Hippocampal formation (tissue), 2 donors: ENCODE data around the gene EXOC6B.
"Not testable (repeated sequence)": the region's sequence is repeated elsewhere in the genome, so short reads cannot be mapped to it uniquely, and the experiment has no call there.

ENCODE experiments used
- DNase-seq, 2 donors: peaks; one replicate each; lab custom pipeline; 2025; lab: John Stamatoyannopoulos, UW

EXOC6B gene

DNA sequence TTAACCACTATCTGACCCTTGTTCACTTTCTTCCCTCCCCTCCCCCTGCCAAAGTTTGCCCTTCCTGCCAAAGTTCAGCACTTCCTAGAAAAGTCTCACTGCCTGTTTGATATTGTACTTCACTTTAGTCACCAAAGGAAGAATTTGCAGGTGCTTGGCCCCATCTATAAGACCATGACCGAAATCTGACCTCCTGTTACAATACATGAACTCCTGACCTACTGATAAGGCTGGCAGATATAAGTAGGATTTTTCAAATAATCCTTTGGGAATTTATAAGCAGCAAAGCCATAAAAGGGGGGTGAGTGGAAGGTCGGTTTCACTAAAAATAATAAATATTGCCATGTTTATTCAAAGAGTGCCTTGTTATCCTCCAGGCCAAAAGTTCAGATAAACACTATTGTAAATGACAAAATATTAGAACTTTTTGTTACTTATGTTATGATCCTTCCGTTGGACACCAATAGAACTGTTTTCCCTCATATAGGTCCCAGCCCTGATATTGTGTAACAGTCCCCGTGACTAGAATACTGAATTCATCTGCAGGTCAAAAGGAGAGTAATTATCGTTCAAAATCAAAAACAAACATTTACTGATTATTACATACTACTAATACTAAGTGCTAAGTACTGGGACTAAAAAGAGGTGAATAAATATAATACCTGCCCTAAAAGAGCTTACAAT lies 277.6 kb downstream of the EXOC6B start:
- DNase-seq, result no peak

DNA sequence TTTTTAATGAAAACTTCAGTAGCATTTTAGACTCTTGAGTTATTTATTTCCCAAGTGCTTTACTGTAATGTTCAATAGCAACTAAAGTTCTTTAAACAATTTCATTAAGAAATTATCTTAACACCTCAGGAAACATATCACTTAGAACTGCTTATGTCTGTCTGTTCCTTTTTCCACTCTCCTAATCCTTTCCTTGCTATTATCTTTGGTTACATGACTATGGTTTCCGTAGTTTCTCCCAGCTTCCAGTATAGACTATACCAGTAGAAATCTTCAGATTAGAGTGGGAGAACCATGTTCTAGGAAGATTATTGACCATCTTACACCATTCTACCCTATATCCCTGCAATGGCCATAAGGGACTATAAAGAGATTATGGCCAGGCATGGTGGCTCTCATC lies 280.0 kb downstream of the EXOC6B start:
- no peak for DNase-seq

DNA sequence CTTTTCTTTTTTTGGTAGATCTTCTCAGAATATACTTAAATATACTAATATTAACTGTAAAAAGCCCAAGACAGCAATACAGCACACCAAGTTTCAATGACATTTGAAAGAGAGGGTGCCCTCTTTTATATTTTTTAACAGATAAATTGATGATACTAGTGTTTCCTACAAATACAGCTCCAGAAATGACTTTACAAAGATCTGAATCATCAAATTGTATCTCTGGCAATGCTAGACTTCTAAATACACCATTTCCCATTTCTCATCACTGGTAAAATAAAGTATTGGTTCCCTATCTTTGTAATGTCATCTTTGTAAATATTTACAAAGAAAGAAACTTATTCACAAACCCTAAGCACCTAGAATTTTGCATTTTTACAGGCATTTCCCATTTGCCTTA lies 281.3 kb downstream of the EXOC6B start:
- no peak for DNase-seq

DNA sequence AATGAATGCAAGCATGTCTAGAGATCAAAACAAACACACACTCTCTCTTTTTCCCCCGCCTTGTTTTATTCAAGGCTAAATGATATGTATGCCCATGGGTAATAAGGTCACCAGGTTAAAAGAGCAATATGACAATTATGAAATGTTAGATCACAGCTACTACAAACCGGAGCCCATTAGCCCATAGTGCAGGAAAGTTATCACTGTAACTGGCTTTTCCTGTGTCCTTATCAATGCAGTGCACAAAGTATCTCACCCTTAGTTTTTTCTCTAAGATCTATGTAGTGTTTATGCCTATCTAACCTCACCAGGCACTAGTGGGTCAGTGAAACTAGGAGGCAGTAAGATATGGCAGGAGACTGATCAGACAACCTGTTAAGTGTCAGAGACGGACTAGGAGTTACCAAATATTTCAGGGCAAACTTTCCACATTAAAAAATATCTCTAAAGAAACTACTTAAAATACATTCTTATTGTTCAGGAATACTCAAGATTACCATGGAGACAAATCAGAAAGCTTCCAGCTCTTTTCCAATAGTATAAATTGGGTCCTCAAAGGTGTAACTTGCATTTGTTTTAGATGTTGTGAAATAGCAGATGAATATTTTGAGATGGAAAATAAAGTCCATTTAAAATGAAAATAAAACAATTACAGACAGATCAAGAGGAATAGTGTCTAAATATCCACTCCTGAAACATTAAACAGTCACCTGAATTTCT lies 282.2 kb downstream of the EXOC6B start:
- DNase-seq, result no peak

DNA sequence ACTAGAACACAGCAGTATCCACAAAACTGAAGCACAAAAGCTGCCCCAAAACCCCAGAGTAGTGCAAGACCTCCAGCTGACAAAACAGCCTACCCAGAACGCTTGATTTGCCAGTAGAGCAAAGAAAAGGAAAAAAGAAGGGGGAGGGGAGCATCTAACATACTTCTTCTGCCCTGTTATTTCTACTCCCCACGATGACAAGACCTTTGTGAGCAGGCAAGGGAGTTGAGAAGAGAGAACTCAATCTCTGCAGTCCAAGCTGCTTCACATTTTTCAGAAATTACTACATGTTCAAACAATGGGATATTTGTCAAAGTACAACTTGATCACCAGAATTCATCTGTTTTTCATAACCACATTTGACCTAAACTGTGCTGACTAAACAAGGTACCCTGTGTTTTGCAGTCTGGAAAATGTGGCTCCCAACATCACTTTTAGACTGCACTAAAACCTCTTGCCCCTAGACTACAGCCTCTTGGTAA lies 286.7 kb downstream of the EXOC6B start:
- DNase-seq, result no peak

DNA sequence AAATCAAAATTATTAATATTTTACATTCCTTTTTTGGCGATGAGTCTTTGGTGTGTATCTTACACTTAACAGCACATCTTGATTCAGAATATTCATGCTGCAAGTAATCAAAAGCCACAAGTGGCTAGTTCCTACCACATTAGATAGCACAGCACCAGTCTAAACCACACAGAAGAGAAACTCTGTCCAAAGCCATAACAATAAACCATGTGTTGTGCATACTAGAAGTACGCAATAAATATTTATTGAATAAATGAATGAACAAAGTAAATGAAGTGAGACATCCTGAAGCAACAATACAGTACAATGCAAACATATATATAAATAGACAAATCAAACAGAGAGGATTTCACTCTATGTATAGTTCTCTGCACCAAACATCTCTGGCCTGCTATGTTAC lies 287.3 kb downstream of the EXOC6B start:
- no peak for DNase-seq

DNA sequence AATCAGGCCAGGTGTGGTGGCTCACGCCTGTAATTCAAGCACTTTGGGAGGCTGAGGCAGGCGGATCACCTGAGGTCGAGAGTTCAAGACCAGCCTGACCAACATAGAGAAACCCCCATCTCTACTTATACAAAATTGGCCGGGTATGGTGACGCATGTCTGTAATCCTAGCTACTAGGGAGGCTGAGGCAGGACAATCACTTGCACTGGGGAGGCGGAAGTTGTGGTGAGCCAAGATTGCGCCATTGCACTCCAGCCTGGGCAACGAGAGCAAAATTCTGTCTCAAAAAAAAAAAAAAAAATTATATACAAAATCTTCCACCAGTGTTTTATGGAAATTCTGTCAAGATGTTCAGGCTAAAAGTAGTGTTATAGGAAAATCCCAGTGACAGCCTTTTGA lies 290.2 kb downstream of the EXOC6B start:
- DNase-seq, result not testable (repeated sequence)

DNA sequence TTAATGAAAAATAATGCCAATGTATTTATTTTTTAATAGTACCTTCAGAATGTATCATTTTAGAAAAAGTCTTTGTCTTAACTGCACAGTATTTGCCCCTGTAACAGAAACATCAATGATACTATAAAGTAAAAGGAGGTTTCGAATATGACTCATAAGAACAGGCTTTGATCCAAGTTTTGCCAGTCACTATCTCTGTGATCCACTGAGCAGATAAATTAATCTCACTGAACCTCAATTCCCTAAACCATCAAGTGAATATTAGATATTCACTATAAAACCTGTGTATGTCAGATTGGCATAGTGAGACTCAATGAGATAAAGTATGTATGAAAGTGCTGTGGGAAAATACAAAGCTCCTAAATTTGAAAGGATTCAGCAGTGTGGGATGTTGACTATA lies 292.1 kb downstream of the EXOC6B start:
- no peak for DNase-seq

DNA sequence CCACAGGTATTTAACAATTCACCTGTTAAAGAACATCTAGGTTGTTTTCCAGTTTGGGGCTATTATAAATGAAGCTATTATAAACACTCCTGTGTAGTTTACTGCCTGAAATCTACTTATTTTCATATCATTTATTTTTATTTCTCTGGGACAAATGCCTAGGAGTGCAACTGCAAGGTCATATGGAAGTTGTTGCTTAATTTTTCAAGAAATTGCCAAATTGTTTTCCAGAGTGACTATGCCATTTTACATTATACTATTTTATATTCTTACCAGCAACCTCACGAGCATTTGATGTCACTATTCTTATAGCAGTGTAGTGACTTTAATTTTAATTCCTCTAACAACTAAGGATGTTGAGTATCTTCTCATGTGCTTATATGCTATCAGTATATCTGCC lies 298.4 kb downstream of the EXOC6B start:
- no peak for DNase-seq

DNA sequence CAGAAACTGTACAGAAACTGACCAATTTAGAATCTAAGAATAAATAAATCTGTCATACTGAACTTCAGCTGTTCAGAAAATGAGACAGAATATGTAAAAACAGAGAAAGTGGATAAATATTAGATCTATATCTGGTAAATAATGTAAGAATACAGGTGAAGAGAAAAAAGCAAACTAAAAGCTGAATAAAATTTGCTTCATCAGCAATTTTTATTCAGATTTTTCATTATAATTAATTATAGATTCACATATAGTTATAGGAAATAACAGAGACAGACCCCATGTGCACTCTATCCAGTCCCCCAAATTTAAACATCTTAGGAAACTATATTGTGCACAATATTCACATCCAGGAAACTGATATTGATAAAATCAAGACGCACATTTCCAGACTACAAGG lies 299.2 kb downstream of the EXOC6B start:
- DNase-seq, result no peak

DNA sequence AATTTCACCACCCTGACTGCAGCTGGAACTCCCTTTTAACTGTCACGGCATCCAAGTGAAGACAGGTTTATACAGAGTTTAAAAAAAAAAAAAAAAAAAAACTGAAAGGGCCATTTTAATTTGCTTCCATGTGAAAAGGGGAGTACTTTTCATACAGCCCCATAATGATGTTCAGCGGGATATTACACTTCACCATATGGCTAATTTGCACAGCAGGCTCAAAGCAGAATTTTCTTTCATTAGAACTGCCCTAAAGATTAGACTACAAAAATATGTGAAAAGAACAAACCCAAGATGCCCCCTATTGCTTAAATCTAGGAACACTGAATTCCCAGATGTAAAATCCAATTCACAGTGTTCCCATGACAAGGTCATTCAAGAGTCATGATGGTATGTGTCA lies 301.8 kb downstream of the EXOC6B start:
- DNase-seq, result no peak

DNA sequence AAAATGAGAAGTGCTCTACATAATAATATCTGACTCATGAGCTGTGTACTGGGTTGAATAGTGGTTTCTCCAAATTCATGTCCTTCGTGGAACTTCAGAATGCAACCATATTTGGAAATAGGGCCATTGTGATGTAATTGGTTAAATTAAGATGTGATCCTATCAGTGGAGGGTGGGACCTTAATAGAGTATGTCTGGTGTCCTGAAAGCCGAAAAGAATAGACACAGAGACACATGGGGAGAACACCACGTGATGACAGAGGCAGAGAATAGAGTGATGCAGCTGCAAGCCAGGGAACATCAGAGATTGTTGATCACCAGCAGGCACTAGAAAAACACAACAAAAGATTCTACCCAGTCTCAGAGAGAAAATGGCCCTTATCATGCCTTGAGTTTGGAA lies 310.1 kb downstream of the EXOC6B start:
- peak; percentile 48 to 65 for DNase-seq

DNA sequence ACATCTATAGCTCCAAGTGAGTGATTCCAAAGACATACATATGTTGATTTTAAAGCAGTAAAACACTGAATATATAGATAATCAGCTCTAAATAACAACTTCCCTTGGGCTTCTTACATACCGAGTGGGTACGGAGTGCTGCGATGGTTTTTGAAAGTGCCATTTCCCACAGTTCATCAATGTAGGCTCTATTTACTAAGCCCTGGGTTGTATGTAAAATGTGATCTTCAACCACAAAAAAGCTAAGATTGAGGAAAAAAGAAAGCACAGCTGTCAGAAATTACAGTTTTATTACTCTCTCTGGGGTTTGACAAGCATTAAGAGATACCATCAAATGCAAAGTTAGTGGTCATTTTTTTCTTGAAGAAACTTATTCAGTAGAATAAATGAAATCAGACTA lies 312.8 kb downstream of the EXOC6B start:
- DNase-seq, result no peak

DNA sequence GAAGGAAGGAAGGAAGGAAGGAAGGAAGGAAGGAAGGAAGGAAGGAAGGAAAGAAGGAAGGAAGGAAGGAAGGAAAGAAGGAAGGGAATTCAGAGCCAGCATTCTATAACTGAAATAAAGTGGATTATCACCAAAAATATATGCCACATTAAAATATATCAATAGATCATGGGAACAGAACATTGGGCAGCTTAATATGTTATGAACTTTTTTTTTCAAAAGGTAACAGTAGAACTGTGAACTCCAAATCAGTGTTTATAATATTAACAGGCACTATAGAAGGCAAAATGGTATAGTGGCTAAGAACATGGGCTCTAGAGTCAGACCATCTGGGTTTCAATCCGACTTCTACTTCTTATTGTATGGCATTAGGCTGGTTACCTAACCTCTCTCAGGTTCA lies 313.5 kb downstream of the EXOC6B start:
- DNase-seq, result no peak

DNA sequence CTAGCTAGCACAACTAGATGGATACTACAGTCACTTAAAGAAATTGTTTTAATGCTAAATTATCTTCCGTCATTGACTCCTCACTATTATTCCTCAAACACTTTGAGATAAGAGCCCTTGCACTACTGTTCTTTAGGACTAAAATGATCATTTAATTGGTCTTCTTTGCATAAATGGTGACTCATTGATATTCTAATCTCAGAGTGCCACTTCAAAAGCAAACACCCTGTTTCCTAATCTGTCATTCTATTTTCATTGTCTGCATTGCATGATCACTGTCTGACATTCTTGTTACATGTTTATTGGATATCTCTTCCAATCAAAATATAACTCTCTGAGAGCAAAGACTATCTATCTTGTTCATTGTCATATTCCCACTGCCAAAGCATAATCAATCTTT lies 313.9 kb downstream of the EXOC6B start:
- DNase-seq, result no peak

DNA sequence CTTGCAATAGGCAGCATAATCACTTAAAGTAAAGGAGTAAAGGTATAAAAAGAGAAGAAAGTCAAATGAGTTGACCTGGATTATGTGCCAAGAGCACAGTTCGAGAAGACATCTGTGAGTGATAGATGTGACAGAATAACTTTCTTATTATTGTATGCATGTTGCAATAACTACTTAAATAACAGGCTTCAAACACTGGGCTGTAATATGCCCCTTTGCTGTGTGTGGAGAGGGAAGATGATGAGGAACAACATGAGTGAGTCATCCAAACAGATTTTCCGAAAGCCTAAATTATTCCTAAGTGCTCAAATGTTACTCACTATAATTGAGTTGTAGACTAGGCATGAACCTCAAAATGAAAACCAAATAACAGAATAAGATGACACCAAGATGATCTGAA lies 328.1 kb downstream of the EXOC6B start:
- DNase-seq, result no peak

DNA sequence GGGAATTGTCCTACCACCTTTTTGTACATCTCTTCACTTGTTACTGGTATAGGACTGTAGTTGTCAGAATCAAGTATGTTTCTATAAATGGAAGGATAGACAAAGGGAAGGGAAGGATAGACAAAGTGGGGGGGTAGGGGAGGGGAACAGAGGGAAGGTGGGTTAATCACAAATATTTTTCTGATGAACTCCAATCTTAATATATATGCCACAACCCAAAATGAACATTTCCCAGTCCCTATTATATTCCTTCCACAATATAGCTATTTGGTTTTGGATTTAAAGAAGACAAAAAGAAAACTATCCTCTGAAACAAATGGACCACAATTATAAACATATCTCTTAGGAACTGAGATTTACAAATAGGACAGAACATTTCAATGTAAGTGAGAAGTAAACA lies 329.4 kb downstream of the EXOC6B start:
- DNase-seq, result no peak

DNA sequence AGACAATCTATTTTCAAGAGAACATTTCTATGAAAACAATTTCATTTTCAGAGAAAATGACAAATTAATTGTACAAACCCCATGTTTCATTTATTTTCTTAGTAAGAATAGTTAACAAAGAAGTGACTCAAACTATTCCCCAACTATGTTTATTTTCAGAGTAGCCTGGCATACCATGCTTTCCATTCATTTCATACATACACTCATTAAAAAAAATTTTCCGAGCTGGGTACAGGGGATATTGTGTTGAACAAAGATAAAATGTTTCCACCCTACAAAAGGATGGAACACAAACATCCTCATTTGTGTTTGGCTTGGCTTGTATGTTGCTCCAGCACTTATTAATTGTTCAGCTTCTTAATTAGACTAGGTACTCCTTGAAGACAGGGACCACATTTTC lies 331.4 kb downstream of the EXOC6B start:
- no peak for DNase-seq

DNA sequence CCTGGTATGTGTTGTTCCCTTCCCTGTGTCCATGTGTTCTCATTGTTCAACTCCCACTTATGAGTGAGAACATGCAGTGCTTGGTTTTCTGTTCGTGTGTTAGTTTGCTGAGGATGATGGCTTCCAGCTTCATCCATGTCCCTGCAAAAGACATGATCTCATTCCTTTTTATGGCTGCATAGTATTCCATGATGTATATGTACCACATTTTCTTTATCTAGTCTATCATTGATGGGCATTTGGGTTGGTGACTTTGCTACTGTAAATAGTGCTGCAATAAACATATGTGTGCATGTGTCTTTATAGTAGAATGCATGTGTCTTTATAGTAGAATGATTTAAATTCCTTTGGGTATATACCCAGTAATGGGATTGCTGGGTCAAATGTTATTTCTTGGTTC lies 341.2 kb downstream of the EXOC6B start:
- not testable (repeated sequence) for DNase-seq

DNA sequence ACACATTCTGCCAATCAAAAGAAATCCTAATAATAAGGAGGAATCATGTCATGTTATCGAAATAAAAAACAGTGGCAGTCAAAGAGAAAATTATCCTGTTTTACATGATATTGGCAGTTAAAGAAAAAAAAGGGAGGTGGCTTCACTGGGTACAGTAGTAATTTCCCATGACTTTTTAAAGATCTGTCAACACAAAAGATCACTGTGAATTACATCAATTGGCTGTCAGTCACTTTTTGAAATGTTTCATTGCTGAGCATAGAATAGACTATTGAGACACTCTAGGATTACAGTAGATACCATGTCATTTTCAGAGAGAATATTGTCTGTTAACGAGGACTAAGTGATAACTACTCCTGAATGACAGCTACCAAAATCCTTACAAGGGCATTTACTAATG lies 342.5 kb downstream of the EXOC6B start:
- DNase-seq, result no peak

DNA sequence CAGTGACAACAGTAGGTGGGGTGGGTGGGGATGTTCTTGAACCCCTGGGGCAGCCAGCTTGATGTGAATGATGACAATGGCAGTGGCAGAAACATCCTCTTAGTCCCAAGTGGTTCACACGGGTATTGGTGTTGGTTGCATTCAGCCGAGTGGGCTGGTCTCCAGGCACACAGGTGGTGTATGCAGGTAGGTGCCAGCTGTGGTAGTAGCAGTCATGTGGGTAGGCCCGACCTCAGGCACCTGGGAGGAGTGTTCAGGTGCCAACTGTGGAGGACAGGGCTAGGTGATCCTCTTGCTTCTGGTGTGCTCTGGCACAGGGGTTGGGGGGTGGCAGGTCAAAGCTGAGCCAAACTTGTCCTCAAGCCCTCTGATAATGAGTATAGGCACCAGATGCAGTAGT lies 350.6 kb downstream of the EXOC6B start:
- DNase-seq, result no peak

DNA sequence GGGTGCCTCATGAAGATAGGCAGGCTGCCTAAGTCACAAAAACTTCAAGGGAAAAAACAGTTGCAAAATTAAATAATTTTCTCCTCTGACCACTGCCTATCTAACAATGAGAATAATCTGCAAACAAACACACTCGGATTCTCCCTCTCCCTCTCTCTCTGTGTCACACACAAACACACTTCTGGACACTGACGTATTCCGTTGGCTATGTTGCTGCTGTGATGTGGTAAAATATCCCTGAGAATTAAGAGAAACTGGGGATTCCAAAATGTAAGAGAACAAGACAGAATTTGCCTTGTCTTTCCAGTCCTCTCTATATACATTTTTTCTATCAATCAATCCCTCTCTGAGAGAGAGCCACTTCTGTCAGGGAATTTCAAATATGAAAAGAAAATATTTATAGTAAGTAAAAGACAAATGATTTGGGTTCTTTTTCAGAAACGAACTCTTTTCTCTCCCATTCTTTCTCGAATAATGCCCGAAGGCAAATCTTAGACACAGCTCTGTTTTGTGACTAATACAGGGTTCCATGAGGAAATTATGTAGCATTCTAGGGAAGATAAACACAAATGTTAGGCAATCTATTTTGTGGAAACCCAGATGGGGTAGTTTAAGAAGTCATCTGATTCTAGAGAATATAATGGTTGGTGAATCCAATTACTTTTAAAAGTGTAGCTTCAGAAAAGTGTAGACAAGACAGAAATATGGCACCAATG lies 367.9 kb downstream of the EXOC6B start:
- DNase-seq, result no peak

DNA sequence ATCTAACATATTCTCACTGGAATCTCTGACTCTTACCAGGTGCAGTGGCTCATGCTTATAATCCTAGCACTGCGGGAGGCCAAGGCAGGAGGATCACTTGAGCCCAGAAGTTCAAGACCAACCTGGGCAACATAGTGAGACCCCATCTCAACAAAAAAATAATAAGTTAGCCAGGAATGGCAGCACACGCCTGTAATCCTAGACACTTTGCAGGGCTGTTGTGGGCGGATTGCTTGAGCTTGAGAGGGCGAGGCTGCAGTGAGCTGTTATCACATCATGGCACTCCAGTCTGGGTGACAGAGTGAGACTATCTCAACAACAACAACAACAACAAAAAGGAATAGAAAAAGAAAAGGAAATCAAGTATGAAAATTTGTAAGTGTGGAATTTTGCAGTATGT lies 371.6 kb downstream of the EXOC6B start:
- no peak for DNase-seq
